HL-60 (cell line): ENCODE results near the gene ENPEP.

Experiments
- DNase-seq, 2 experiments: peaks; one replicate each; pipeline ENCODE4 v3.0.0-alpha.2; 2010 to 2020; ENCODE audit warnings: low read depth in 1 of 2, low spot score in 1 of 2
- H3K27ac ChIP-seq: fragments of 250-450 bp; sonication (Bioruptor Pico); replicated peaks from 2 replicates; pipeline ENCODE4 v1.5.1; 2020; ENCODE audit warnings: mild to moderate bottlenecking, moderate library complexity
- H3K27me3 ChIP-seq: fragments of 250-450 bp; sonication (Bioruptor Pico); 2 replicates; pipeline ENCODE4 v1.5.1; 2021; ENCODE audit warnings: mild to moderate bottlenecking, moderate library complexity; ENCODE audit not compliant: insufficient read depth, poor library complexity, severe bottlenecking
- H3K4me3 ChIP-seq: replicated peaks from 2 replicates; pipeline ENCODE4 v1.5.1; 2011; ENCODE audit warnings: mild to moderate bottlenecking, control low read depth, low read length; ENCODE audit not compliant: insufficient read depth
- CTCF ChIP-seq: IDR thresholded peaks from one replicate; pipeline ENCODE4 v1.5.1; 2011; ENCODE audit warnings: low read length, control low read depth, inconsistent platforms; ENCODE audit not compliant: insufficient read depth
- GABPA ChIP-seq: IDR thresholded peaks from 2 replicates; pipeline ENCODE4 v1.6.1; 2012; ENCODE audit warnings: low read depth
- POLR2AphosphoS5 ChIP-seq: IDR thresholded peaks from 2 replicates; pipeline ENCODE4 v1.6.1; 2012; ENCODE audit warnings: low read depth
- REST ChIP-seq: IDR thresholded peaks from 2 replicates; pipeline ENCODE4 v1.6.1; 2012; ENCODE audit warnings: low read depth; ENCODE audit not compliant: insufficient replicate concordance
- SPI1 ChIP-seq: IDR thresholded peaks from 2 replicates; pipeline ENCODE4 v1.6.1; 2012; ENCODE audit warnings: low read depth, mild to moderate bottlenecking, borderline replicate concordance

ENPEP gene

GRCh38 chr4:110442788-110443187 lies 33.2 kb upstream of the ENPEP start:
- TF ChIP-seq CTCF, result no peak
- TF ChIP-seq REST, result no peak
- no peak for TF ChIP-seq POLR2AphosphoS5
- no peak for TF ChIP-seq SPI1
- no peak for TF ChIP-seq GABPA
- Histone ChIP-seq H3K27me3 (no peaks in the 10 kb centered on the region), H3K4me3 (no peak overlapping the region), H3K27ac (no peak overlapping the region)
- no peak for DNase-seq

GRCh38 chr4:110449947-110450346 lies 26.0 kb upstream of the ENPEP start:
- H3K4me3 ChIP-seq, result no peak overlapping the region
- H3K27ac ChIP-seq, result no peak overlapping the region
- TF ChIP-seq CTCF (no peak), SPI1 (no peak), POLR2AphosphoS5 (no peak), REST (no peak), GABPA (no peak)
- DNase-seq, result no peak
- H3K27me3 ChIP-seq, result no peaks in the 10 kb centered on the region

- no peak for DNase-seq
- no peaks in the 10 kb centered on the region for H3K27me3 ChIP-seq
- no peak overlapping the region for H3K4me3 ChIP-seq
- no peak overlapping the region for H3K27ac ChIP-seq
- TF ChIP-seq POLR2AphosphoS5 (no peak), SPI1 (no peak), GABPA (no peak), REST (no peak), CTCF (no peak)
These were observed 23.4 kb upstream of the ENPEP start for GRCh38 chr4:110452546-110452945.
